Natural killer cell treated with Interleukin-12 subunit alpha and Interleukin-12 subunit beta and Interleukin-15 and Interleukin-18, amount 100 ng/mL, for 72 hours (primary cell): ENCODE data around the gene CELF2. TPM values are rescaled to one million over a fixed set of nuclear protein-coding genes. Genes with fewer than 3 reads are reported as not detected.
"Not testable (repeated sequence)": the region's sequence is repeated elsewhere in the genome, so short reads cannot be mapped to it uniquely, and the experiment has no call there.

Experiments
- ATAC-seq, 2 donors: fragments of 150-1000 bp; cut with Tn5 transposase in 1 of 2; sonication (Bioruptor Pico), chemical (Tn5 transposase) in 1 of 2; 2 replicates each; pipeline ENCODE4 v1.10.0; 2021
- DNase-seq: peaks from one replicate; pipeline ENCODE4 v3.0.0; 2022; ENCODE audit warnings: low spot score
- H3K27ac Mint-ChIP-seq, 2 donors: 1 replicate in 1 of 2; 2 replicates in 1 of 2; pipeline ENCODE4 v1.8.0; 2022; ENCODE audit warnings: mixed read lengths in 2 of 2, mild to moderate bottlenecking in 1 of 2, moderate library complexity in 1 of 2
- H3K27me3 Mint-ChIP-seq, 2 donors: 1 replicate in 1 of 2; 2 replicates in 1 of 2; pipeline ENCODE4 v1.8.0; 2022; ENCODE audit warnings: mixed read lengths in 2 of 2
- H3K36me3 Mint-ChIP-seq: one replicate; pipeline ENCODE4 v1.8.0; 2022; ENCODE audit warnings: mixed read lengths
- H3K4me1 Mint-ChIP-seq, 2 donors: 1 replicate in 1 of 2; 2 replicates in 1 of 2; pipeline ENCODE4 v1.8.0; 2022; ENCODE audit warnings: low read depth in 2 of 2, mixed read lengths in 2 of 2, mild to moderate bottlenecking in 1 of 2
- H3K4me3 Mint-ChIP-seq: one replicate; pipeline ENCODE4 v1.8.0; 2022; ENCODE audit warnings: mixed read lengths
- H3K9me3 Mint-ChIP-seq: 2 replicates; pipeline ENCODE4 v1.8.0; 2022; ENCODE audit warnings: mixed read lengths
- total RNA-seq, 2 donors: library from RNA; stranded (reverse); gene quantifications; one replicate each; pipeline ENCODE4 v1.2.3, GENCODE V29; 2022

Gene CELF2
- total RNA-seq, 2 donors from 2014 or later, result 185 to 208 TPM

DNA sequence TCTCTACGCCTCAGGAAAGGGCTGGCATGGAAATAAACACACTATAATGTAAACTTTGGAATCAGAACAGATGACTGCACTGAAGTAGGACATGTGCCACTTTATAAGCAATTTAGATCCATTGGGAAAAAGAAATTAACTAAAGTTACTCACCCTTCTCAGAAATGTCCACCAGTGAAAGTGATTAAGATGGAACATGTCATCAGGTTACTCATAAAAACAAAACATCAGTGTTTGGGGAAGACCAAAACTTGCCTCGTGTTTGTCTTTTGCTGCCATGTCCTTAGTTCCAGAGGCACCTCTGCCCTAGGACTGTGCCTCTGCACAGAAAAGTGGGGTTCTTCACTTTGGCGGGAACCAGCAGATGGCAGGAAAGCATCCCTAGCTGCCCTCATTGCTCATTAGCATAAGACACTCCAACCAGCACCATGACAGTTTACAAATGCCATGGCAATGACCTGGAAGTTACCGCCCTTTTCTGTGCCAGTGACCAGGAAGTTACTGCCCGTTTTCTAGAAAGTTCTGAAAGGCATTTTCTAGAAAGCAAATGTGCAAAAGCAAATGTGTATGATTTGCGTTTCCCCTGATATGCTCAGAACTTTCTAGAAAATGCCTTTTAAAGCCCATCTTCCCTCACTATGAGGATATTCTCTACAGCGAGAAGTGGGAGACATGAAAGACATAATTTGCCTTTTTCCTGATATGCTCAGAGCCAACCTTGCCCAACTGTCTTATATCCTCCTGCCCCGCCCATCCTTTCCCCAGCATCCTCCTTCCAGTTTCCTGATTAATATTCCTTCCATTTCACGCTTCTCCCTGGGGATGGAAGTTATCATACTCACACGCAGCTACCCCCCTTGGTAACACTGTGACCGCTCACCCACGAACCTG is 335.6 kb downstream of the CELF2 start:
- H3K4me3 Mint-ChIP-seq, result no peak overlapping the region
- ATAC-seq (no peak), DNase-seq (no peak)
- no peaks in the 10 kb centered on the region for H3K36me3 Mint-ChIP-seq
- H3K27ac Mint-ChIP-seq, result no peak overlapping the region
- peaks cover 0 to 4% of the 10 kb centered on the region in 2 donors for H3K27me3 Mint-ChIP-seq
- no peaks in the 10 kb centered on the region for H3K4me1 Mint-ChIP-seq
- no peaks in the 10 kb centered on the region for H3K9me3 Mint-ChIP-seq

- DNase-seq, result no peak
- Mint-ChIP-seq H3K27ac (no peak overlapping the region), H3K9me3 (no peaks in the 10 kb centered on the region), H3K4me1 (peaks cover 0 to 2% of the 10 kb centered on the region in 2 donors), H3K4me3 (no peak overlapping the region), H3K27me3 (peaks cover 0 to 2% of the 10 kb centered on the region in 2 donors), H3K36me3 (no peaks in the 10 kb centered on the region)
- no peak for ATAC-seq
Observed at GRCh38 chr10:11354823-11355222, 337.2 kb downstream of the CELF2 start.

DNA sequence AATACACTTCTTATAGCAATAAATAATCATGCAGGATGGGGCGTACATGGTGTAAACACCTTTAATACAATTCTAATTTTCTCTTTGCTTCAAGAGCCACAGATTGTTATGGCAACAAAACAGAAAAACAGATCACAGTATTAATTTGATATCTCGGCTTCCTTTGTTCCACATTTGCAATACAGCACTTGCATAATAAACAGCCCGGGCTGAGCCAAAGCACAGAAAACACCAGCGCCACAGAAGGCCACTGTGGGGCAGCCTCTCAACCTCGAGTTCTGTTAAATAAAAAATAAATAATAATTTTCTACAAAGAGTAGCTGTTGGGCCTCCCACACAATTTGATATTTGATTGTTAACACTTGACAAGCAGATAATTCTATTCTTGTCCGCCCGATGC is 337.9 kb downstream of the CELF2 start:
- H3K4me1 Mint-ChIP-seq, result peaks cover 0 to 2% of the 10 kb centered on the region in 2 donors
- no peak for ATAC-seq
- no peaks in the 10 kb centered on the region for H3K9me3 Mint-ChIP-seq
- no peaks in the 10 kb centered on the region for H3K36me3 Mint-ChIP-seq
- no peak for DNase-seq
- peaks cover 0 to 2% of the 10 kb centered on the region in 2 donors for H3K27me3 Mint-ChIP-seq
- no peak overlapping the region for H3K4me3 Mint-ChIP-seq
- no peak overlapping the region for H3K27ac Mint-ChIP-seq

DNA sequence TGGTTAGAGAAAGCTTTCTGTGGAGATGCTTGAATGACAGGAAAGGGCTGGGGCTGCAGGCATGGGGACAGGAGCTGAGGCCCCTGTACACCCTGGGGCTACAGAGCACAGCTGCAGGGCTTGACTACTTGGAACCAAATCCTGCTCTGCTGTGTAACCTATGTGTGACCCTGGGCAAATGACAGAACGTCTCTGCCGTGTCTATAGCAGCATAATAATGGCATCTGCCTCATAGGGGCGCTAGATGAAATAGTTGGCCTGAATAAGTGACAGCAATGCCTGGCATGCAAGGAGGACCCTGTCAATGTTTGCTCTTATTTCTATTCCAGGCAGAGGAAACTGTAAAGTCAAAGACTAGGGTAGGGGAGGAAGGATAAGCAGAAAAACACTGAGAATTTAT is 339.8 kb downstream of the CELF2 start:
- ATAC-seq (no peak), DNase-seq (no peak)
- Mint-ChIP-seq H3K9me3 (no peaks in the 10 kb centered on the region), H3K27me3 (no peaks in the 10 kb centered on the region), H3K27ac (no peak overlapping the region), H3K4me1 (peaks cover 0 to 6% of the 10 kb centered on the region in 2 donors), H3K4me3 (no peak overlapping the region), H3K36me3 (no peaks in the 10 kb centered on the region)

GRCh38 chr10:11358011-11358410 is 340.3 kb downstream of the CELF2 start:
- H3K9me3 Mint-ChIP-seq, result no peaks in the 10 kb centered on the region
- peaks cover 0 to 6% of the 10 kb centered on the region in 2 donors for H3K4me1 Mint-ChIP-seq
- H3K4me3 Mint-ChIP-seq, result no peak overlapping the region
- no peak for DNase-seq
- ATAC-seq, result no peak
- no peaks in the 10 kb centered on the region for H3K36me3 Mint-ChIP-seq
- no peaks in the 10 kb centered on the region for H3K27me3 Mint-ChIP-seq
- H3K27ac Mint-ChIP-seq, result no peak overlapping the region

DNA sequence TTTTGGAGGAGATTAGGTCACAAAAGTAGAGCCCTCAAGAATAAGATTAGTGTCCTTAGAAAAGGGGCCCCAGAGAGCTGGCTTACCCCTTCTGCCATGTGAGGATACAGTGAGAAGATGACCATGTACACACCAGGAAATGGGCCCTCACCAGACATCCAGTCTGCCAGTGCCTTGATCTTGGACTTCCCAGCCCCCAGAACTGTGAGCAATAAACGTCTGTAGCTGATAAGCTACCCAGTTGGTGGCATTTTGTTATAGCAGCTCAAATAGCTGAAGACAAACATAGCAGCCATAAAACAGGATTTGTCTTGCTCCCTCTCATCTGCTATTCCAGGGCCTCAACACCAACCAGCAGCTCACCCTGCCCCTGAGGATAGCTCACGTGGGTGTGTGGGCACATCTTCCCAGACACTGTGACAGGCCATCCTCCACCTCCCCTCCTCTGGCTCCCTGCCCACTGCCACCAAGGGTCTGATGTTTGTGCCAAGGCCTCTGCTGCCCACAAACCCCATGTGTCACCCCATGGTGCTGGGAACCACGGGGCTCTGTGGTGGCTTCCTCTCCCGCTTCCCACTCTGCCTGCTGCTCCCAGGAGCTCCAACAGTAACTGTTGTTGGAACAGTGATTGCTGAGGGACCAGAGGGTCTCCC is 341.4 kb downstream of the CELF2 start:
- no peaks in the 10 kb centered on the region for H3K9me3 Mint-ChIP-seq
- H3K27ac Mint-ChIP-seq, result no peak overlapping the region
- H3K27me3 Mint-ChIP-seq, result no peaks in the 10 kb centered on the region
- ATAC-seq (peak in 1 of 2 donors; percentile 40), DNase-seq (no peak)
- no peaks in the 10 kb centered on the region for H3K36me3 Mint-ChIP-seq
- no peak overlapping the region for H3K4me3 Mint-ChIP-seq
- H3K4me1 Mint-ChIP-seq, result peaks cover 0 to 6% of the 10 kb centered on the region in 2 donors

GRCh38 chr10:11359869-11360268 is 342.2 kb downstream of the CELF2 start:
- H3K9me3 Mint-ChIP-seq, result no peaks in the 10 kb centered on the region
- ATAC-seq, result no peak
- H3K27ac Mint-ChIP-seq, result no peak overlapping the region
- DNase-seq, result no peak
- peaks cover 0 to 6% of the 10 kb centered on the region in 2 donors for H3K4me1 Mint-ChIP-seq
- no peaks in the 10 kb centered on the region for H3K36me3 Mint-ChIP-seq
- H3K4me3 Mint-ChIP-seq, result no peak overlapping the region
- H3K27me3 Mint-ChIP-seq, result no peaks in the 10 kb centered on the region

DNA sequence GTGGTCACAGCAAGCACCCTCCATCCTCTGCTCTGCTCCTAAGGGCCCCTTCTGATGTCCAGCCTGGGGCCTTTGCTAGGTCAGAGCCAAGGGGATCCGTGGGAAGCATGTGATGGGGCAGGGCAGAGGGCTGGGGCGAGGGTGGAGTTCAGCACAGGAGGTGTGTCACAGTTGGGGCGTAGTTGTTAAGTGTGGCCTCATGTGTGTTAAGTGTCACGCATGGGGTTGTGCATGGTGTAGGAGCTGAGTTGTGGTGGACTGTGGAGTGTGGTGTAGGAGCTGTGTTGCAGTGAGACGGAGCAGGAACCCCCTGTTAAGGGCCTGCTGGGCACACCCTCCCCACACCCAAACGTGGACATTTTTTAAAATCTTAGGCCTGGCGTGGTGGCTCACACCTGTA is 345.8 kb downstream of the CELF2 start:
- no peak overlapping the region for H3K27ac Mint-ChIP-seq
- H3K4me1 Mint-ChIP-seq, result peaks cover 0 to 10% of the 10 kb centered on the region in 2 donors
- no peak overlapping the region for H3K4me3 Mint-ChIP-seq
- peak; percentile 24 to 57 for ATAC-seq
- DNase-seq, result no peak
- H3K27me3 Mint-ChIP-seq, result no peaks in the 10 kb centered on the region
- no peaks in the 10 kb centered on the region for H3K9me3 Mint-ChIP-seq
- no peaks in the 10 kb centered on the region for H3K36me3 Mint-ChIP-seq

DNA sequence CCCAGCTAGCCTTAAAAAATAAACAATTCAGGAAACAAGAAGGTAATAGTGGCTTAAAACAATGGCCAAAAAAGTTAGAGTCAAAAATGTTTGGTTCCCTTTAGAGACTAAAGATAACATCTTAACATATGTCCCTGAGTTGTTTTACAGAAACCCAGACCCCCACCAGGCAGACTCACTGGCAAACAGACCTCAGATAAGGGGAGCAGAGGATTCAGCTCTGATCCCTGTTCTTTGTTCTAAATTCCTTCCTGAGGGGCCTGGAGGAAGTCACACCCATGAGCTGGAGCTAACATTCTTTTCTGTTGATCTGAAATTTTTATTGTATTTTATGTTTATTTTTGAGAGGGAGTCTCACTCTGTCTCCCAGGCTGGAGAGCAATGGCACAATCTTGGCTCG is 346.6 kb downstream of the CELF2 start:
- DNase-seq (no peak), ATAC-seq (no peak)
- H3K4me1 Mint-ChIP-seq, result peaks cover 0 to 11% of the 10 kb centered on the region in 2 donors
- no peak overlapping the region for H3K4me3 Mint-ChIP-seq
- H3K36me3 Mint-ChIP-seq, result no peaks in the 10 kb centered on the region
- H3K27ac Mint-ChIP-seq, result no peak overlapping the region
- H3K9me3 Mint-ChIP-seq, result no peaks in the 10 kb centered on the region
- H3K27me3 Mint-ChIP-seq, result no peaks in the 10 kb centered on the region

DNA sequence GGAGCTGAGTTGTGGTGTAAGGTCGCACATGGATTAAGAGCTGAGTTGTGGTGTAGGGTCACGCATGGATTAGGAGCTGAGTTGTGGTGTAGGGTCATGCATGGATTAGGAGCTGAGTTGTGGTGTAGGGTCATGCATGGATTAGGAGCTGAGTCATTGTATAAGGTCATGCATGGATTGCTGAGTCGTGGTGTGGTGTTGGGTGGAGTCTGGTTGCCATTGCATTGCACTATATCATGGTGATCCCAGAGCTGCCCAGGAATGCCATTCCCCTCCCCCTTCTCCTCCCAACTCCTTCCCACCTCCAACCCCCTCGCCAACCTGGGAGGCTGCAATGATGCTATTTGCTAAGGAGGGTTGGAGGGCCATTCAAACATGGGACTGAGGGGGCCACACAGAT is 349.2 kb downstream of the CELF2 start:
- not testable (repeated sequence) for H3K36me3 Mint-ChIP-seq, H3K4me1 Mint-ChIP-seq, H3K4me3 Mint-ChIP-seq, H3K27ac Mint-ChIP-seq, ATAC-seq, DNase-seq, H3K9me3 Mint-ChIP-seq, H3K27me3 Mint-ChIP-seq

GRCh38 chr10:11367505-11367904 is 349.8 kb downstream of the CELF2 start:
- Mint-ChIP-seq H3K36me3 (no peaks in the 10 kb centered on the region), H3K4me3 (no peak overlapping the region), H3K27ac (no peak overlapping the region), H3K27me3 (no peaks in the 10 kb centered on the region), H3K4me1 (peaks cover 0 to 5% of the 10 kb centered on the region in 2 donors), H3K9me3 (no peaks in the 10 kb centered on the region)
- ATAC-seq, result no peak
- no peak for DNase-seq

- ATAC-seq (no peak), DNase-seq (no peak)
- Mint-ChIP-seq H3K4me1 (no peaks in the 10 kb centered on the region), H3K9me3 (no peaks in the 10 kb centered on the region), H3K4me3 (no peak overlapping the region), H3K27ac (no peak overlapping the region), H3K27me3 (no peaks in the 10 kb centered on the region), H3K36me3 (no peaks in the 10 kb centered on the region)
Observed at GRCh38 chr10:11373717-11374171, 356.1 kb downstream of the CELF2 start.

DNA sequence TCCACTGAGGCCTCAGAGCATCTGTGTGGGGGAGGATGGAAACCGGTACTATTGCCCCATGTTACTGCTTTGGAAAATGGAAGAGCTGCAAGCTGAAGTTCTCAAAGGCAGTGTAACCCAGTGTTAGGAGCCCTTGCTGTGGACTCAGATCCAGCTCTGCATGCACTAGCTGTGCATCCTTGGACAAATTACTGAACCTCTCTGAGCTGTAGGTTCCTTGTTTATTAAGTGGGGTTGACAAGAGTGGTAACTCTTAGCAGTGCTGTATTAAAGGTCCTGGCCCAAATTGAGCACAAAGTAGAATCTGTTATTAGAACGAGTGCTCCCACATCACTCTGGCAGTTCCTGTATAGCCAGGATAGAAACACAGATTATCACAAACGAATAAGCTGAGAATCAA is 359.6 kb downstream of the CELF2 start:
- ATAC-seq, result no peak
- no peak overlapping the region for H3K4me3 Mint-ChIP-seq
- H3K27me3 Mint-ChIP-seq, result no peaks in the 10 kb centered on the region

DNA sequence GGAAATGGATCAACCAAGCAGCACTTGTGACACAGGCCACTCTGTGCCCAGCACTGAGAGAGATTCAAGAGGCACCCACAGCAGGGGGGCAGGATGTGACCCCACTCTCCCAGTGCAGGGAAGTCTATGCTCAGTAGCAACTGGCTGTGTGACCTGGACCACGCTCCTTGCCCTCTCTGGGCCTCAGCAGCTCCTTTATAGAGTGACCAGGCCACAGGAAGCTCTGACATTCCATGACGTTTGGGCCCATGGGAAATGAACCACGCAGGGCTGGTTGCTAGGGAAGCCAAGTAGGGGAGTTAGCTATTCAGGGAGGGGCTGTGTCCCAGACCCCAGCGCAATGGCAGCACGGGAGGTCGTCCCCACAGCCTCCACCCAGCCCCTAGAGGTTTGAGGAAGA is 361.2 kb downstream of the CELF2 start:
- H3K4me1 Mint-ChIP-seq, result no peaks in the 10 kb centered on the region
- no peak overlapping the region for H3K27ac Mint-ChIP-seq
- no peaks in the 10 kb centered on the region for H3K27me3 Mint-ChIP-seq
- DNase-seq (no peak), ATAC-seq (no peak)
- no peaks in the 10 kb centered on the region for H3K9me3 Mint-ChIP-seq
- H3K4me3 Mint-ChIP-seq, result no peak overlapping the region
- no peaks in the 10 kb centered on the region for H3K36me3 Mint-ChIP-seq

More for the DNA sequence above, 359.6 kb downstream of the CELF2 start:
- H3K9me3 Mint-ChIP-seq, result no peaks in the 10 kb centered on the region
- no peak for DNase-seq
- H3K36me3 Mint-ChIP-seq, result no peaks in the 10 kb centered on the region
- H3K27ac Mint-ChIP-seq, result no peak overlapping the region
- no peaks in the 10 kb centered on the region for H3K4me1 Mint-ChIP-seq
